Medulla oblongata (tissue), 1 donor: ENCODE measurements around the gene C12orf42.

ENCODE experiments used
- DNase-seq: peaks from one replicate; pipeline ENCODE4 v3.0.0-alpha.2; 2015; ENCODE audit errors: extremely low spot score

C12orf42 gene

DNA sequence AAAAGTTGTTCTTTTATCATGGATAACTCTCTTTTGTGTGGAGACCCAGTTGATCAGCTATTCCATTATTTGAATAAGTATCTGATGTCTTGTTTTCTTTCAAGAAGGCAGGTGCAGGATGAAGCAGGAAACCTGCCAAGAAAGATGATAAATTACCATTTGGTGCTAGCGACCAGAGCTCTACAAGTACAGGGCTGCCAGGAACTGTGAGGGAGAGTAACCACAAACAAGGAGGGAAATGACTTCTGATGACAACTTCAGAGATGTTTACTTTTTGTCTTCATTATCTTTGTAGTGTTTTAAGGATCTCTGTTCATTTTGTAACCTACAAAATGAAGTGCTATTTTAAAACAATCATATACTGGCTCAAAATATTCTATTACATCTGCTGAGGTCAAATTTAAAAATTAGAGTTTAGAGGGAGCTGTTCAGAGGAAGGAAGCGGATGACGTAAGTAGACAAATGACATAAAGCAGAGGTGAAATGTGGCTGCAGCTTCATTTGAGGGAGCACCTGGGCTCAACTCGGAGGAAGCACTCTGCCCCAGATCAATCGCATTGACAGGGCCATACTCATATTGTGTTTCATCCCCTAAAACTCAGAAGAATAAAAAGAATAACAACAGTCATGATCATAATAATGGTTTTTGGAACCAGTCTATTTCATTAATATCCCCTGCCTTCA is 226.8 kb downstream of the C12orf42 start:
- DNase-seq, result no peak

DNA sequence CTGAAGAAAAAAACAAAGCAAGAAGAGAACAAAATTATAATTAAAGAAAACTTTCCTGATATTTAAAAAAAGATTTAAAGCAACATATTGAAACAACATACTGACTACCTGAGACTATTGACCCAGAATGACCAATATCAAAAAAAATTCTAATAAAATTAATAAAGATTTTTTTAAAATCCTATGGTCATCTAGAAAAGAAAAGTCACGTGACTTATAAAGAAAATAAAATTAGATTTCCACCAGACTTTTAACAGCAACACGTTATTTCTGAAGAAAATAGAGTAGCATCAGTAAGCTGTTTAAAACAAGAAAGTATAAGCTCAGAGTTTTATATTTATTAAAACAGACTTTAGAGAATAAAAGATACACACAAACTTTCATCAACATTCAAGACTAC is 238.0 kb downstream of the C12orf42 start:
- DNase-seq, result no peak
